ENCODE results near the gene ATP6V1G2. TPM values are rescaled to one million over a fixed set of nuclear protein-coding genes. Genes with fewer than 3 reads are reported as not detected.

The ATP6V1G2 gene
- total and polyA plus RNA-seq, 2 of the 4 experiments (the other 2 are of a cell fraction), result 1.4 to 6.5 TPM

DNA sequence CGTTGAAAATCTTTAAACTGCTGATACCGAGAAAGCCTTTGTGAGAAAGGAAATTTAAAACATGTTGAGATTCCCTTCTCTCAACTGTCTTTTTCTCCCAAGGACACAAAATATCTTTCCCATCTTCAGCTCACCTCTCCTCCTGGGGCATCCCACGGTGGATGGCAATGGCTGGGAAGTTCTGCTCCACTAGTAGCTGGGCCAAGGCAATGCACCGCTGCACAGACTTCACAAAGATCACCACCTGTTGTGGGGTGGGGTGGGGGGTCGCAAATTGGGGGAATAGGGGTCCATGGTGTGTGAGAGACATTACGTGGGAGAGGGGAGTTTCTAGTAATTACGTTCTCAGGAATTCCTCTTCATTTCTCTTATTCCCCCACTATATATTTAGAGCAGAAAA, 15.2 kb downstream of the ATP6V1G2 start:
- dilution Hi-C loops (cut with HindIII; ENCODE audit: low sequenced_read_pairs, unreplicated experiment), result no loop called here

More for the DNA sequence above, 15.2 kb downstream of the ATP6V1G2 start:
- no peak overlapping the region for H3K56ac ChIP-seq (ENCODE audit: extremely low read depth, insufficient read depth, low read length)
- BruUV-seq (replicated peaks), result no TSS peak
- no peak overlapping the region for H4K91ac ChIP-seq (ENCODE audit: insufficient read depth, low read depth, low read length)
- H2AK9ac ChIP-seq (replicated peaks; ENCODE audit: low read depth, low read length, poor library complexity), result no peak overlapping the region
- peaks cover 66% of the 10 kb centered on the region for H3K36me3 ChIP-seq (ENCODE audit: control insufficient read depth, insufficient read depth, low read length)
- no peak overlapping the region for H2BK5ac ChIP-seq (ENCODE audit: low read depth, low read length, poor library complexity, severe bottlenecking)
- no peak overlapping the region for H3K27ac ChIP-seq (ENCODE audit: insufficient read depth, low read length)
- no peak for ATAC-seq (ENCODE audit: low read depth)
- no peak overlapping the region for H2AK5ac ChIP-seq (ENCODE audit: low read depth, low read length)
- no peak overlapping the region for H3K4me3 ChIP-seq (ENCODE audit: insufficient read depth, low read depth, low read length)
- peaks cover 15% of the 10 kb centered on the region for H3K9me1 ChIP-seq (ENCODE audit: insufficient read depth, low read length)
- no peak overlapping the region for H3K9ac ChIP-seq (ENCODE audit: low read depth, low read length)
- DNase-seq, result no peak
- no peak overlapping the region for H4K5ac ChIP-seq (ENCODE audit: low read depth, low read length)
- no peak overlapping the region for H3K4me2 ChIP-seq (ENCODE audit: low read depth, low read length)
- no peak overlapping the region for H3K14ac ChIP-seq (replicated peaks; ENCODE audit: low read depth, low read length)
- H3K4me1 ChIP-seq (ENCODE audit: control insufficient read depth, insufficient read depth, low read length), result peaks cover 5% of the 10 kb centered on the region
- H4K8ac ChIP-seq (ENCODE audit: low read depth in 2 of 2, low read length in 2 of 2), result no peak overlapping the region
- in situ Hi-C loops (cut with MboI; ENCODE audit: low sequenced_read_pairs) (no loop called here), intact Hi-C loops (cut with micrococcal nuclease) (no loop called here)
- TF ChIP-seq ELK1 (IDR thresholded peaks at IDR 0.05; ENCODE audit: borderline replicate concordance, low read depth, low read length), result no peak
- TF ChIP-seq POLR2A (IDR thresholded peaks at IDR 0.05; ENCODE audit: low read depth, low read length), result no peak
- TF ChIP-seq RFX5 (IDR thresholded peaks at IDR 0.05; ENCODE audit: low read depth, low read length), result no peak
- TF ChIP-seq RAD21 (IDR thresholded peaks at IDR 0.05; ENCODE audit: low read length), result no peak
- no peak for TF ChIP-seq CEBPB (IDR thresholded peaks at IDR 0.05; ENCODE audit: low read depth, low read length)
- no peak for TF ChIP-seq NFE2L2 (IDR thresholded peaks at IDR 0.05; ENCODE audit: low read depth, low read length)
- TF ChIP-seq MAFK (IDR thresholded peaks at IDR 0.05; ENCODE audit: low read depth, low read length), result no peak
- no peak overlapping the region for H2BK120ac ChIP-seq (ENCODE audit: low read depth, low read length)
- no peak overlapping the region for H3K23ac ChIP-seq (ENCODE audit: low read depth, low read length)
- ChIA-PET CTCF (no interaction called here), POLR2A (ENCODE audit: unreplicated experiment) (interaction anchor here (0.7 kb wide), 1 partner anchor 9 kb away, joined by 4 read pairs; no protein-coding TSS in a partner anchor)
- H3K9me3 ChIP-seq (ENCODE audit: control insufficient read depth, insufficient read depth, low read length), result no peaks in the 10 kb centered on the region
- H4K20me1 ChIP-seq (ENCODE audit: insufficient read depth, low read length), result peaks cover 71% of the 10 kb centered on the region
- WGBS, 2 experiments (ENCODE audit: extremely low coverage in 2 of 2, insufficient read length in 1 of 2), result no CpG with 5 or more reads among the region's 7 CpGs
- no peak overlapping the region for H2BK15ac ChIP-seq (ENCODE audit: low read depth, low read length)
- peaks cover 32 to 72% of the 10 kb centered on the region in 2 experiments for H3K79me1 ChIP-seq (ENCODE audit: low read depth in 1 of 2, low read length in 2 of 2)
- H2AFZ ChIP-seq (replicated peaks; ENCODE audit: low read length, poor library complexity), result no peak overlapping the region
- no peaks in the 10 kb centered on the region for H3K27me3 ChIP-seq (ENCODE audit: control insufficient read depth, insufficient read depth, low read length)
- no peak overlapping the region for H2BK20ac ChIP-seq (ENCODE audit: low read depth, low read length)
- H3K18ac ChIP-seq (ENCODE audit: low read depth, low read length), result no peak overlapping the region
- no peak overlapping the region for H3K4ac ChIP-seq (ENCODE audit: low read depth, low read length)
